GM21423 (cell line): ENCODE data around the gene SEPTIN10.

Source experiments
- ATAC-seq: cut with Tn5 transposase; IDR thresholded peaks from one replicate; pipeline ENCODE4 v1.9.1; 2021; ENCODE audit warnings: mild to moderate bottlenecking, moderate library complexity; ENCODE audit not compliant: unreplicated experiment

The SEPTIN10 gene

GRCh38 chr2:109526442-109526970, 87.3 kb downstream of the SEPTIN10 start:
- ATAC-seq = no peak

GRCh38 chr2:109525836-109526235, 87.9 kb downstream of the SEPTIN10 start:
- no peak for ATAC-seq

GRCh38 chr2:109523536-109524361, 90.0 kb downstream of the SEPTIN10 start:
- no peak for ATAC-seq

GRCh38 chr2:109523121-109523520, 90.6 kb downstream of the SEPTIN10 start:
- ATAC-seq = no peak

GRCh38 chr2:109522063-109522374, 91.7 kb downstream of the SEPTIN10 start:
- ATAC-seq = no peak

- ATAC-seq = no peak
Observed at GRCh38 chr2:109521233-109522062, 92.3 kb downstream of the SEPTIN10 start.

GRCh38 chr2:109519513-109519912, 94.3 kb downstream of the SEPTIN10 start:
- no peak for ATAC-seq

- no peak for ATAC-seq
Observed at GRCh38 chr2:109517118-109517889, 96.5 kb downstream of the SEPTIN10 start.

GRCh38 chr2:109516445-109517117, 97.2 kb downstream of the SEPTIN10 start:
- ATAC-seq = no peak

- ATAC-seq = no peak
Observed at GRCh38 chr2:109514857-109515256, 98.9 kb downstream of the SEPTIN10 start.

GRCh38 chr2:109513749-109514588, 99.8 kb downstream of the SEPTIN10 start:
- peak; percentile 68 for ATAC-seq

- ATAC-seq = no peak
Observed at GRCh38 chr2:109513230-109513629, 100.5 kb downstream of the SEPTIN10 start.

GRCh38 chr2:109512076-109512475, 101.7 kb downstream of the SEPTIN10 start:
- ATAC-seq = no peak

- ATAC-seq = no peak
Observed at GRCh38 chr2:109511168-109511567, 102.6 kb downstream of the SEPTIN10 start.

GRCh38 chr2:109510136-109511028, 103.4 kb downstream of the SEPTIN10 start:
- ATAC-seq = no peak

GRCh38 chr2:109508556-109508955, 105.2 kb downstream of the SEPTIN10 start:
- no peak for ATAC-seq

- ATAC-seq = no peak
Observed at GRCh38 chr2:109507828-109508227, 105.9 kb downstream of the SEPTIN10 start.

- no peak for ATAC-seq
Observed at GRCh38 chr2:109507217-109507616, 106.5 kb downstream of the SEPTIN10 start.

- ATAC-seq = no peak
Observed at GRCh38 chr2:109503191-109503590, 110.6 kb downstream of the SEPTIN10 start.
